ENCODE data around the gene LYPD4.

LYPD4 gene

GRCh38 chr19:41847351-41848105 lies 3.0 kb upstream of the LYPD4 start:
- no peak for ATAC-seq
- Mint-ChIP-seq H3K36me3 (peaks cover 6% of the 10 kb centered on the region), H3K4me1 (no peaks in the 10 kb centered on the region), H3K4me3 (no peak overlapping the region), H3K27me3 (peaks cover 14% of the 10 kb centered on the region), H3K9me3 (peaks cover 9% of the 10 kb centered on the region), H3K27ac (no peak overlapping the region)

- Mint-ChIP-seq H3K27me3 (peaks cover 19% of the 10 kb centered on the region), H3K4me3 (no peak overlapping the region), H3K9me3 (peaks cover 9% of the 10 kb centered on the region), H3K4me1 (no peaks in the 10 kb centered on the region), H3K36me3 (peaks cover 6% of the 10 kb centered on the region), H3K27ac (no peak overlapping the region)
- peak; percentile 27 for ATAC-seq
Observed at GRCh38 chr19:41845051-41845590, 638 bp upstream of the LYPD4 start.

- no peak for ATAC-seq
Observed at GRCh38 chr19:41845001-41845050, 343 bp upstream of the LYPD4 start, which contains the start of gene DMRTC2. Gene DMRTC2 (plus strand): TSS chr19:41845042. CDS start chr19:41847429, 2,387 bp downstream.

DNA sequence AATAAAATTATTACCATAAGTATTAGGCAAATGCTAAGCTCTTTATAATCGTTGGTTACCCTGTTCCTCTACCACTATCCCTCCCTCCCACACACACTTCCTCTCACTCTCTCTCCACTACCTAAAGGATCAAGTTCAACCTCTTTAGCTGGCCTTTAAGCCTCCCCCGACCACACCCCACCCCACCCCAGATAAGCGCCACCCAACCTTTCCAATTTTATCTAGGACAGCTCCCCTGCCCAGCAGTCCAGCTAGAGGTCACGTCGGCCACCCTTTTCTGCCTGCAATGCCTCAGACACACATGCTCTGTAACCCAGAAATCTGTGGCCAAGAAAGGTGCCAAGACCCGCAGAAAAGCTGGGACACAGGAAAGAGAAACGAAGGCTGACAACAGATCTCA lies 1.1 kb downstream of the LYPD4 start:
- Mint-ChIP-seq H3K27ac (no peak overlapping the region), H3K9me3 (peaks cover 9% of the 10 kb centered on the region), H3K4me1 (no peaks in the 10 kb centered on the region), H3K27me3 (peaks cover 36% of the 10 kb centered on the region), H3K4me3 (no peak overlapping the region), H3K36me3 (peaks cover 6% of the 10 kb centered on the region)
- ATAC-seq, result no peak

More at GRCh38 chr19:41845001-41845050, 343 bp upstream of the LYPD4 start, which contains the start of gene DMRTC2:
- Mint-ChIP-seq H3K27ac (no peak within 1 kb of the TSS), H3K36me3 (peaks cover 6% of the 10 kb centered on the region), H3K4me1 (no peaks in the 10 kb centered on the region), H3K27me3 (peaks cover 22% of the 10 kb centered on the region), H3K4me3 (no peak within 1 kb of the TSS), H3K9me3 (peaks cover 9% of the 10 kb centered on the region)

DNA sequence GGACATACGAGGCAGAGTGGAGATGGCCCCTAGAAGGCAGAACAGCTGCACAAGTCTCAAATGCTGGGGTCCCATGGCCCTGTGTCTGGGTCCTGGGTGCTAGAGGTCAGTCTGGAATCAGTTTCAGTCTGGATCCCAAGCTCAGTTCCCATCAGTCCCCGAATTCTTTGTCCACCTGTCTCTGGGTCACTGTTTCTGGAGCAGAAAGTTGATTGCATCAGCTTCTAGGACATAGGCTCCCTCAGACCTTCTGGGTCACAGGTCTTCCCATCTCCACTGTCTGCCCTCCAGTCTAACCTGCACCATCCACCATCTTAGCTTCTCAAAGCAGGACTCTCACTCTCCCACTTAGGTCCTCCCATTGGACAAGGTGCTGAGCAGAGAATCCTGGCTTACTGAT lies 5.3 kb downstream of the LYPD4 start:
- no peak for ATAC-seq
- H3K9me3 Mint-ChIP-seq, result peaks cover 7% of the 10 kb centered on the region
- H3K36me3 Mint-ChIP-seq, result peaks cover 6% of the 10 kb centered on the region
- no peaks in the 10 kb centered on the region for H3K4me1 Mint-ChIP-seq
- H3K27ac Mint-ChIP-seq, result no peak overlapping the region
- peaks cover 54% of the 10 kb centered on the region for H3K27me3 Mint-ChIP-seq
- no peak overlapping the region for H3K4me3 Mint-ChIP-seq

DNA sequence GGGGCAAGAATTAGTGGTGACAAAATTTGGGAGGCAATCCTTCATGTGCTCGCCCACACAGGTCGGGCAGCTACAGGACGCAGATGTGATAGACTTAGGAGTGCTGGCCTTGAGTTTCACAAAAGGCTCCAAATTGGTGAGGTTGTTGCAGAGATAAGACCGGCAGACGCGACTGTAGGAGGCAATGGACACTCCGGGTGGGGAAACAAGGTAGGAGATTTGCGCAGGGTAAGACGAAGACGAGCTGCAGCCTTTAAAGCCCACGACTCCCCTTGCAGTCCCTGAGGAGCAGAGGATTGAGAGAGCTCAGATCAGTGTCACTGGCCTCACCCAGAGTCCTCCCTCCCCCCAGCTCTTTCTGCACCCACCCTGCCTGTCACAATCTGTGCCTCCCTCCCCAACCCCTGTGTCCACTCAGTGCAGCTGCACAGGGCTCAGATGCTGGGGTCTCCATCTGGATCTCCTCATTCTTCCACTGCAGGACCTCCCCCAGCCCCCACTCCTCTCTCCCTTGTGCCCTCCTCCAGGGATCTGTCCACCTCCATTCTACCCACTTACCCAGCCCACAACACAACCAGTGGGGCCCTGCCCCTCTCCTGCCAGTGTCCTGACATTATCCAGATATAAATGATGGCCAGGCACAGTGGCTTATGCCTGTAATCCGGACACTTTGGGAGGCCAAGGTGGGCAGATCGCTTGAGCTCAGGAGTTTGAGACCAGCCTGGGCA lies 6.3 kb downstream of the LYPD4 start:
- no peak for ATAC-seq
- Mint-ChIP-seq H3K36me3 (no peaks in the 10 kb centered on the region), H3K4me1 (no peaks in the 10 kb centered on the region), H3K9me3 (no peaks in the 10 kb centered on the region), H3K27me3 (peaks cover 44% of the 10 kb centered on the region), H3K4me3 (no peak overlapping the region), H3K27ac (no peak overlapping the region)

DNA sequence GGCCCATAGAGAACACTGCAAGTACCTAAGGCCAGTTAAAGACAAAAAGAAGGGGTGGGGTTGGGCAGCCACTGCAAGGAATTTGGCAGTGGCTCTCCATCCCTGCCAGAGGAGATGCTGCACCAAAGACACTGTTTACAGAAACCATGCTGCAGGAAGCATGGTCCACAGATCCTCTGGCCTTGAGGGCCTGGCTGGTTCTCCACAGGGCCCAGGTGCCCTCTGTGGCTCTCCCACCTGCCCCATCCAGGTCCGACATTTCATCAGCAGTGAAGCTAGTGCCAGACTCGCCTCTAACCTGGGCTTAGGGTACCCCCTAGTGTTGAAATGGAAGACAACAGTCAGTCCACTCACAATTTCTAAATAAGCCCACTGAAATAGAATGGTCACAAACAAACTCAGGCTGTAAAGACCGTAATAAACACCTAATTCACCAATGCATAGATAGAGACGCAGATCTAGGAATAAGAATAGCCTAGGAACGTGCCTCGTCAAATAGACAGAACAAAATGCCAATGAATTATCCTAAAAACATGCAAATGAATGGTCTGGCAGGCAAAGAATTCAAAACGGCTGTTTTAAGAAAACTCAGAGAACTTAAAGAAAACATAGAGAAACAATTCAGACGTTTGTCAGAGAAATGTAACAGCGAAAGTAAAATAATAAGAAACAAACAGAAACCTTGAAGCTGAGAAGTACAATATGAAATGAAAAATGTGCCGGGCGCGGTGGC lies 23.3 kb downstream of the LYPD4 start:
- Mint-ChIP-seq H3K27me3 (peaks cover 29% of the 10 kb centered on the region), H3K4me1 (peaks cover 5% of the 10 kb centered on the region), H3K4me3 (no peak overlapping the region), H3K27ac (no peak overlapping the region), H3K9me3 (no peaks in the 10 kb centered on the region), H3K36me3 (no peaks in the 10 kb centered on the region)
- ATAC-seq, result peak; percentile 81

- Mint-ChIP-seq H3K36me3 (no peaks in the 10 kb centered on the region), H3K27ac (no peak overlapping the region), H3K4me3 (no peak overlapping the region), H3K9me3 (no peaks in the 10 kb centered on the region), H3K27me3 (peaks cover 10% of the 10 kb centered on the region), H3K4me1 (peaks cover 10% of the 10 kb centered on the region)
- ATAC-seq, result no peak
Observed at GRCh38 chr19:41816761-41817160, 27.7 kb downstream of the LYPD4 start.

DNA sequence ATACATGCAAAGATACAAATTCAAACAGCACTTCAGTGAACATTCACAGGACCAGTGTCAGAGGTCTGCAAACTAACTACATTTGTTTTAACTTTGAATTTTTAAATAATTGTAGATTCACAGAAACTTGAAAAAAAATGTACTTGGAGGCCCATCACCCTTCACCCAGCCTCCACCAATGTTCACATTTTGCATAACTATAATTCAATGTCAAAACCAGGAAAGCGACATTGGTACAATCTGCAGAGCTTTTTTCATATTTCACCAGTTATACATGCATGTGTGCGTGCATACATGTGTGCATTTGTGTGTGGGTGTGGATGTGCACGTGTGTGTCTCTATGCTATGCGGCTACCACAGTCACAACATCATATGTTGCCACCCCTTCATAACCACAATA lies 29.2 kb downstream of the LYPD4 start:
- H3K9me3 Mint-ChIP-seq, result no peaks in the 10 kb centered on the region
- no peaks in the 10 kb centered on the region for H3K36me3 Mint-ChIP-seq
- H3K4me1 Mint-ChIP-seq, result peaks cover 20% of the 10 kb centered on the region

DNA sequence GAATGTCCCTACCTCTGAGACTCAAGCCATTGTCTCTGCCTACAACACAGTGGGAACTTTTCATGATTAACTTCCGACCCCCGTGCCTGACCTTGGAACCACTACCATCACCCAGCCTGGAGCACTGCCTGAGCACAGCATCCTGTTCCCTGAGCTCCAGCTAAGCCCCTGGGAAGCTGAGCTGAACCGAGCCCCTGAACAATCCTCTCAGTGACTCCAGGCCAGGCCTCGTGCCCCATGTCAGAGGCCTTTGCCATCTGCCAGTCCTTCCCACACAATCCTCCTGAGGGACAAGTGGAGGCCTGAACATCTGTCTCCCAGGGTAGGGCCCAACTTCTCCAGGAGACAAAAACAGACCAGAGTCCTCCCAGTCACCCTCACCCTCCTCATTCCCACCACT lies 30.6 kb downstream of the LYPD4 start:
- H3K27me3 Mint-ChIP-seq, result no peaks in the 10 kb centered on the region
- peaks cover 28% of the 10 kb centered on the region for H3K4me1 Mint-ChIP-seq
- H3K27ac Mint-ChIP-seq, result no peak overlapping the region
- H3K4me3 Mint-ChIP-seq, result no peak overlapping the region
- ATAC-seq, result no peak
- H3K36me3 Mint-ChIP-seq, result no peaks in the 10 kb centered on the region
- H3K9me3 Mint-ChIP-seq, result no peaks in the 10 kb centered on the region

More for the DNA sequence above, 29.2 kb downstream of the LYPD4 start:
- Mint-ChIP-seq H3K4me3 (no peak overlapping the region), H3K27me3 (no peaks in the 10 kb centered on the region), H3K27ac (no peak overlapping the region)
- no peak for ATAC-seq

DNA sequence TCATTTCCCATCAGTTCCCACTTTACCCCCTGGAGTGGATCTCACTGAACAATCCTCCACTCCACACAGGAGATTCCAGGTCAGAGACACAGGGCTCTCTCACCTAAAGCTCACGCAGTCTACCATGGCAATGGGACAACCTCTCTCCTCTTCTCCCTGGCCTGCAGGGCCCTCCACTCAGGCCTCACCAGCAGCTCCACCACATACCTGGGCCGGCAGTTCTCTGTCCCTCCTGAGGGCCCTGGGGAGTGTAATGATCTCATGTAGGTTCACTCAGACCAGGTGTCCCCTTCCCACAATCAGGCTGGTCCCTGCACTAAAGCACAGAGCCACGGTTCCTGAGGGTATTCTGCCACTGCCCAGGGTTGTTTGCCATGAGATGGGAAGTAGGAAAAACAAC lies 32.5 kb downstream of the LYPD4 start:
- ATAC-seq, result no peak
- Mint-ChIP-seq H3K27ac (no peak overlapping the region), H3K9me3 (no peaks in the 10 kb centered on the region), H3K4me1 (peaks cover 28% of the 10 kb centered on the region), H3K27me3 (no peaks in the 10 kb centered on the region), H3K36me3 (no peaks in the 10 kb centered on the region), H3K4me3 (no peak overlapping the region)

DNA sequence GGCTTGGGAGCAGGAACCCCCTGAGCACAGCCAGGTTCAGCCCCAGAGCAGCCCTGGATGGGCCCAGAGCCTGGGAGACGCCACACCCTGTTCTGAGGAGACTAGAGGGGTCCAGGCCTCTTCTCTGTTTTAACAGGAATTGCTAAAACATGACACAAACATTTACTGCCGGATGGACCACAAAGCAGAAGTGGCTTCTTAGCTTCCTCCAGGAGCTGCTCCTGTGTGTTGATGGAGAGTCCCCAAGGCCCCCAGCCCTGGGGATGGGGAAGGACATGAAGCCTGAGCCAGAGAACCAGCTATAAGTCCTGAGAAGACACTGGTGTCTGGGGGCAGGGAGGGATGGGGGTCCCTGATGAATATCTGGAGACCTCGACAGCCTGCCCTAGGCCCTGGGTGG lies 33.4 kb downstream of the LYPD4 start:
- Mint-ChIP-seq H3K4me3 (no peak overlapping the region), H3K4me1 (peaks cover 28% of the 10 kb centered on the region), H3K36me3 (no peaks in the 10 kb centered on the region), H3K27ac (peak overlapping the region; percentile 58), H3K9me3 (no peaks in the 10 kb centered on the region), H3K27me3 (no peaks in the 10 kb centered on the region)
- peak; percentile 74 for ATAC-seq

DNA sequence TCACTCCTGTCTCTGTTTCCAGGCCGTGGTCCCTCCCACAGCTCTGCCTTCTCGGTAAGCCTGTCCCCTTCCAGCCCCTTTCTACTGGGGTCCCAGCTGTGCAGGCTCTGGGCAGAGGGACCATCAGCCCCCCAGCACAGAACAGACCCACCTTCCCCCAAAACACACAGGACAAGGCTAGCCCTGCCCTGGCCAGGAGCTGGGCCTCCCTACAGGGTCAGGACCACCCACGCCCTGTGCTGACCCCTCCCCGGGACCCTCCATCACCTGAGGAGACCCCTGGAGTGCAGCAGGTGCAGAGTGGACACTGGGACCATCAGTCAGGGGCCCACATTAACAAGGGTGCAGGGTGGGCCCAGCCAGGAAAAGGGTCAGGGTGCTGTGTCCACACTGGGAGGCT lies 34.2 kb downstream of the LYPD4 start:
- Mint-ChIP-seq H3K36me3 (no peaks in the 10 kb centered on the region), H3K27ac (peak overlapping the region; percentile 58), H3K4me1 (peaks cover 28% of the 10 kb centered on the region), H3K9me3 (no peaks in the 10 kb centered on the region), H3K4me3 (no peak overlapping the region), H3K27me3 (no peaks in the 10 kb centered on the region)
- no peak for ATAC-seq

DNA sequence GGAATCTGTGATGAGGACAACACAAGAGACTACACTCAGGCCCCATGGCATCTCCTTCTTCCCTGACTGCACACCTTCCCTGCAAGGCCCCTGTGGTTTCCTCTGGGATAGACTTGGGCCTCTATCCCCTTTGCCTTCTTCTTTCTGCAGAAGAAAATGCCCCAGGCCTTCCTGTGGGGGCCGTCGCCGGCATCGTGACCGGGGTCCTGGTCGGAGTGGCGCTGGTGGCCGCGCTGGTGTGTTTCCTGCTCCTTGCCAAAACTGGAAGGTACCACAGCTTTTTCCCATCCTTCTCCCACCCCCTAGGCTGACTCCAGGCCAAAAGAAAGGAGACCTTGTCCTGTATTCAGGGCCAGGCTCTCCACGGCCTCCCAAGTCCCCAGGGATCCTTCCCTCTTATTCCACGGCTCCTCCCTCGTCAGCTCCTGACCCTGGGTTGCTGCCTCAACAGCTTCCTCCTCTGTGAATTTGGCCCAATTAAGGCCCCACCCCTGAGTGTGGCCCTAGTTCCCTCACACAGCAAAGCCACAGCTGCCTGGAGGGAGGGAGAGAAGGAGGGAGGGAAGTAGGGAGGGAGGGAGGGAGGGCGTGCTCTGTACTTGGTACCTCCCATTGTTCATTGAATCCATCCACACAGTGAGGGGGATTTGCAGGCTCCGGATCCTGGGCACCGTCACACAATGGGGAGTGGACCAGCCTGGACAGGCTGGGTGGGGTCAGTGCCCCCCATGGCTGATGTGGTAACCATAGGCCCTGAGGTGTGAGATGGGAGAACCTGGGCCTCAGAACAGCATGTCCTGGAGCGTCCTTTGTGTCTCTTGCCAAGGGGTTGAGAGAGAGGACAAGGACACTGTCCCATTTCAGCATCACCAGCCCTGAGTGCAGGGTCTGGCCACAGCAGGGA lies 35.6 kb downstream of the LYPD4 start:
- H3K4me1 Mint-ChIP-seq, result peaks cover 37% of the 10 kb centered on the region
- no peaks in the 10 kb centered on the region for H3K36me3 Mint-ChIP-seq
- H3K27ac Mint-ChIP-seq, result no peak overlapping the region
- no peaks in the 10 kb centered on the region for H3K9me3 Mint-ChIP-seq
- H3K4me3 Mint-ChIP-seq, result no peak overlapping the region
- H3K27me3 Mint-ChIP-seq, result no peaks in the 10 kb centered on the region
- ATAC-seq, result no peak

GRCh38 chr19:41807176-41807575 lies 37.3 kb downstream of the LYPD4 start:
- no peak for ATAC-seq
- Mint-ChIP-seq H3K27me3 (no peaks in the 10 kb centered on the region), H3K9me3 (no peaks in the 10 kb centered on the region), H3K4me3 (no peak overlapping the region), H3K27ac (no peak overlapping the region), H3K4me1 (peaks cover 48% of the 10 kb centered on the region), H3K36me3 (no peaks in the 10 kb centered on the region)
